GM19043 (cell line): ENCODE data around the gene PASD1.

Source experiments
- ATAC-seq: cut with Tn5 transposase; IDR thresholded peaks from one replicate; pipeline ENCODE4 v1.9.1; 2021; ENCODE audit warnings: low read depth; ENCODE audit not compliant: unreplicated experiment

The PASD1 gene

DNA sequence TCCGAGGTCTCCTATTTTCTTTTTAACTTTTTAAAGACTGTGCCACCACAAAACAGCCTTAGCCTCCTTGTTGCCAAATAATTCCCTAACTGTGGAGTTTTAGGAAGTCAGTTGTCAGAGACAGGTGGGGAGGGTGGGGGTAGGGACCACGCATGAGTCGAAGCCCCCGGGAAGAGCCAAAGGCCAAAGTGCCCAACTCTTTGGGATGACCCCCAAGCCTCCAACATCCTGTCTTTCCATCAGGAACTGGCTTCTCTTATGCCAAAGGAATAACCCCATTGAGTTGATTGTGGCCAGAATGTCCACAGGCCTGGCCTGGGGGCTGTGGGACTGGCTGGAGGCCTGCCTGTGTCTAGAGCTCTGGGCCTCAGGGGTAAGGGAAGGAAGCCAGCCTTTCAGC is 137.6 kb downstream of the PASD1 start:
- no peak for ATAC-seq

DNA sequence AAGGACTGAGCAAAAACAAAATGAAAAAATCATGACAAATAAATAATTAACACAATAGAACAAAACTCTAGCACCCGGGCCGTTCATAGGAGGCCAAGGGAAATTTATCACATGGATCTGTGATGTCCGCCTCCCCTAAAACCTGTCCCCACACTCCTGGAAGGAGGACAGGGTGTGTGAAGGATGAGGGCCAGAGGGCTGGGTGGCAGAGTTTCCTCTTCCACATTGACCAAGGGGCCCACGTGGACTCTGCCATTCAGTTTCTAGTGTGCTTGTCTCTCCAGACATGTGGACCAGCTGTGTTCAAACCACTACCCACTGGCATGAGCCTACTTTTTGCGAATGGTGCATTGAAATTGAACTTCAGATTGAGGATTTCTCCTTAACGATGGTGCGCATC is 138.1 kb downstream of the PASD1 start:
- ATAC-seq = no peak

DNA sequence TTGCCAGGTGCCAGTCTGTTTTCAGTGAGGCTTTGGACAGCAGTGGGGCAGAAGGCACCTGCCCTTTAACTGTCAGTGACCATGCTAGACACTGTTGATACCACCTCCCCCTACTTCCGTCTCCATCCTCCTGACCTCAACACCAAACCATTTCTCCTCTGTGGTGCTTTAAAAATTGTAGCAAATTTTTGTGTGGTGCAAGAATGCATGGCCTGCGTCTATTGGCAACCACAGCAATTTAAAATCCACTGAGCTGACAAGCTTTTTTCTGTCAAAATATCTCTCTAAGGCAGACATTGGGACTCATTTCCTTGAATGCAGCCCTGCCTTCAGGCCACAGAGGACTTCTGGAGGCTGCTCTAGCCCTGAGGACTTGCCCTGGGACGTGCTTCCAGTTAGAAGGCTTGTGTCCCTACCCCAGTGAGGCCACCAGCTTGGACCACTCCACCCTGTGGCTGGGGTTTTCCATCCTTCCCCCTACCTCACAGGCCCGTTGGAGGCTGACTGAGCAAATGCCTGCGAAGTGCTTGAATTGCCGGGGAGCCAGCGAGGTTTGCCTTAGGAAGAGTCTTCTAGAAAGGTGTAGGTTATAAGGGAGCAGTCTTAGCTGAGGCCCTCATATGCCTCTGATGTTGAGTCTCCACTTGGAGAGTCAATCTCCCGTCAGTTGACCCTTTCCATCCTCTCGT is 138.7 kb downstream of the PASD1 start:
- no peak for ATAC-seq

DNA sequence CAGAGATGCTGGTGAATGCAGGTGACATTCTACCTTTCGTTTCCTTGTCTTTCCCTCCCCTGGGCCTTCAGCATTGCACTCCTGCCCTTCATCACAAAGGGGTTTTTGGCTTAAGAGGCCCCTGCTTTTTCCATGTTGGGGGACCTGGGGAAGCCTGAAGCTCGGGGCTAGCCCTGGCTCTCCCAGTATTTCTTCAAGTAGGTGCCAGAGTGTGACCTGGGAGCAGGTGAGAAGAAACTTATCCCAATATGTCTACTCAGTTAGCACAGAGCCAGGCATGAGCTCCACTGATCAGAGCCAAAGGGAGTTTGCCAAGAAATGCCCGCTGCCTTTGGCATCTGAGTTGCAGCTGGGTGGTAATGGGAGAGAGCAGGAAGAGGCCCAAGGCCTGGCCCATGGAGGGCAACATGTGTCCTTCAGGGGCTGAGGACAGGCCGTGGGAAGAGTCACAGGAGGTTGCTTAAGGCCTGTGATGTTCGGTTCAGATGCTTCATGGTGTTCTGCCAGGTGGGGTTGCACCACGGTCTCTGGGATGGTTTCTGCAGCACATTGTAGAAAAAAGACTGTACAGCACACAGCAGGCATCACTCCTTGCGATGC is 139.4 kb downstream of the PASD1 start:
- no peak for ATAC-seq

DNA sequence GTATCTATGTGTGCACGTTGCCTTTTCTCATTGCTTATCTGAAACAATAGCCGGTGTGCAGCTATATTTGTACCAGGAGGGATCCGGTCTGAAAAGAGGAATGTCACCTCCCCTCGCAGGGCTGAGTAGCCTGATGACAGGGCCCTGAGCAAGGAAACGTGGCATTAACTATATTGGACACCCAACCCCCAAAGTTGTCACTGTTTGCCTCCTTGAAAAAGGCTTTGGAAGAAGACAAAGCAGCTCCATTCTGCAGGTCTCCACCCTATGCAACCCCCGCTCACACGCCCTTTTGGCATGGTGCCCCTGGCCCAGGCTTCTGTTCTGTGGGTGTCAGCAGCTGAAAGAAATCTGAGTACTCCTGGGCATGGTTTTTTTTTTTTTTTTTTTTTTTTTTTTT is 140.0 kb downstream of the PASD1 start:
- no peak for ATAC-seq

DNA sequence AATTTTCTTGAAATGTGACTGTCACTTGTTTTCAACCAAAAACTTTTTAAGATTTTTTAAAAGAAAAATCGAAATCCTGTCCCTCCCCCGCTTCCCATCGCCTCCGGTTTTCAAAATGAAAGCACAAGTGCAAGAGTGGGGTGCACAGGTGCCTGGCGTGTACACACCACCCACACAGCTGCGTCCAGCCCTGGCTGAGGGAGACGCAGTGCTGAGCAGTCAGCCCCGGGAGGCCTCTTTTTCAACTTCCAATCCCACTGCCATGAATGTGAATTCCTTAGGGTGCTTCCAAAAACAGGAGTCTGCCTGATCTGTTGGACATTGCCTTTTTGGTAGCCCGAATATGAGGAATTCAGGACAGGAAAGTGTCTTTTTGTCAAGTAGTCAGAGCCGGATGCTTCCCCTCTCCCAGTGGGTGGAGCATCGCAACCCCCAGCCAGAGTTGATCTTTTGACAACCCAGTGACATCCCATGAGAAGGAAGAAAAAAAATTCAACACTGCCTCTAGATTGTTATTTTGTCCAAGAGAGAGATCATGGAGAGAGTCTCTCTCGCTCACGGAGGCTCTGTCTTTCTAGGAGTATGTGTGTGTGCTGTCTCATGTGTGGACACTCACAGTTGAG is 140.7 kb downstream of the PASD1 start:
- no peak for ATAC-seq

DNA sequence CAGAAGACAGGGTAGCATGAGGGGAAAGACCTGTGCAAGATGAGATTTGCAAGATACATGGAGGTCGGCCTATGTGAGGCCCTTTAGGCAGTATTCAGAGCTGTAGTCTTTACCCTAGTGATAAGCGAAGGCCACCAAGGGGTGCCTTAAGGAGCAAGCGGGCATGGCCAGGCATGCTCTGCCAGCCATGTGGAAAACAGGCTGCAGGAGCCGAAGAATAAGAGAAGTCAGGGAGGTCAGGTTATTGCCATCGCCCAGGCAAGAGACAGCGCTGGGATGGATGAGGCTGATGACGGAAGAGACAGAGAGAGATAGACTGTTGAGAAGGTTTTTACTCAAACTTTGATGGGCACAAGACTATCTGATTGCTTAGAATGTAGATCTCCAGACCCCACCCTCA is 145.3 kb downstream of the PASD1 start:
- ATAC-seq = no peak

DNA sequence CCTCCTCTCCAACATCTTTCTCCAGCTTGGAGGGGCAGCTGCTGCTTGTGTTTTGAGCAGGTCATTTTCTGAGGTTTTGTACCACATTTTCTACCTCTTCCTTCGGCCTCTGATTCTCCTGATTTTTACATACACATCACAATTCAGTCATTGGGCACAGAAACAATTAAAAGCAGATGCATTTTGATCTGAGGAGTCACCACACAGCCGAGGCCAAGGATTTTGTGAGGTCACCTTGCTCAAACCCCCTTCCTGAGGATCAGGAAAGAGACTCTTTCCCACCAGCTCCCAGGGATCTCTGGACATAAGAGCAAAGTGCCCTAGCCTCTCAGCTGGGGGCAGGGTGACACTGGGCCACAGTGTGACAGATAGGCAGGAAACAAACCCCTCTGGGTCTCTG is 147.0 kb downstream of the PASD1 start:
- ATAC-seq = no peak

DNA sequence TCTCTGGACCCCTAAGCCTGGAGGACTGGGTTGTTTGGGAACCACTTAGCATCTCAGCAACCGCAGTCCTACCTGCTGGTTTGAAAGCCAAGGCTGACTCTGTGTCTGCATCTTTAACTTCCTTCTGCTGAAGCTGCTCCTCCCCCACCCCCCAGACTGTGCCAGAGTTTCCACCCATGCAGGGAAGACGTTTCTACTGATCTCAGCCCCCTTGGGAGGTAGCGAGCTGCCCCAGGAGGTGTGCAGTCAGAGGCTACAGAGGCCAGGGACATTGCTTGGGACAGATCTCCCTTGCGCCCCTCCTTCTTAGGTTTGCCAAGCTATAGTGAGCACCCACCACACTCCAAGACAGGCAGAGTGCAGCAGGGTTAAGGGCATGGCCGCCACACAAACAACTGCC is 147.7 kb downstream of the PASD1 start:
- no peak for ATAC-seq

DNA sequence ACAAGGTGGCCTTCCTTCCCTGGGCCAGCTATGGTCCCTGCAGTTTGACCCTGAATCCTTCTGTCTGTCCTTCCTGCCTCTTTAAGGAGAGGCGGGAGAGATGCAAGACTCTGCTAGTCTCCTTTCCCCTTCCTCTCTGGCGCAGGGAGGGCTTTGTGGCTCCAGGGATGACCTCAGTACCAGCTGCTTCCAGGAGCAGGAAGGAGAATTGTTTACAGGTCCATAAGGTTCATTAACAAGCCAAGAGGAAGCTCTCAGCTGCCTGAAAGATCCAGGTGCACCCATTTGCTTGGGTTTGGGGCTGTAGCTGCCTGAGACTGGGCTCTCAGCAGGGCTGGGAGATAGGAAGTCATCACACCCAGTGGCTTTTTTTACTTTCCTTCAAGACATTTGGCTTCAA is 148.3 kb downstream of the PASD1 start:
- ATAC-seq = no peak

DNA sequence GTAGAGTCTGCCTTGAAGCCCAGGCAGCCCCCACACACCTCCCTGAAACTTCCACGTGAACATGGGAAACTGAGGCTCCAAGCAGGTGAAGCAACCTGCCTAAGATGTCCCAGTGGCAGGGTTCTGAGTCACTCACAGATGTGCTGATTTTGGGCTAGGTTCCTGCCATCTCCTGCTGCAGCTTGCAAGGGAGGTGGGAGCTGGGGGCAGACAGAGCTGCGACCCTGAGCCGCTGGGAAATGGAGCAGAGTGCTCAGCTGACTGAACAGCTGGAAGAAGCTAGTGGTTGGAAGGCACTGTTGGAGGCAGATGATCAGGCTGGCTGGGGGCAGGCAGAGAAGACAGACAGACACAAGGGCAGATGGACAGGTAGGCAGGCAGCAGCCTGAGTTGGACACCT is 148.8 kb downstream of the PASD1 start:
- no peak for ATAC-seq

DNA sequence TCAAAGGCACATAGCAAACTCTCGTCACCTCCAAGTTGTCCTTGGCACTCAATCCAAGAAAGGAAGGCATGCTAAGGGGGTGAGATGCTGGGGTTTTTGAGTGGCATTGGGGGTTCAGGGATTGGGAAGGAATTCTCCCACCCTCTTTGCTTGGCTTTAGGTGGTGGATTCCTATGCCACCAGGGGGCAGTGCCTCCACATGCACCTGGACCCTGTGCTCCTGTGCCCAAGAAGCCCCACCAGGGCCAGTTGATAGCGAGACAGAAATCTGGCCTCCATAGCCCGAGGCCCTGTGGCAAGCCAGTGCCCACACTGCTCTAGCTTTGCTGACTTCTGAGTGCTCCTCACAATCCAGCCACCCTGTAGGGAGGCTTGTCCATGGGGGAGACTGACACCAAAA is 150.4 kb downstream of the PASD1 start:
- ATAC-seq = no peak

DNA sequence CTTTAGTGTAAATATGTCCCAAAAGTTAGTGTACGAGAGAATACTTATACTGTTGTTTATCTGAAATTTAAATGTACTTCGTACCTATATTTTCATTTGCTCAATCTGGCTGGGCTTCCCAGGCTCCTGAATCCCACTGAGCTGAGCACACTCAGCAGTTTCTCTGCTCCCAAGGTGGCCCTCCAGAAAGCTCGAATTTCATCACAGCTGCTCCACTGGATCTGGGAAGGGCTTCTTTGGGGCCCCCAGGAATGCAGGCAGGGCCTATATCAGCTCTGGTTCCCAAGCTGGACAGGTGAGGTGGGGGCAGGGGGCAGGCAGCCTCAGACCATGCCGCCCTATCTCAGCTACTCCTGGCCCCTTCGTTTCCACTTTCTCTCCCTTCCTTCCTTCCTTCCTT is 150.9 kb downstream of the PASD1 start:
- ATAC-seq = no peak

DNA sequence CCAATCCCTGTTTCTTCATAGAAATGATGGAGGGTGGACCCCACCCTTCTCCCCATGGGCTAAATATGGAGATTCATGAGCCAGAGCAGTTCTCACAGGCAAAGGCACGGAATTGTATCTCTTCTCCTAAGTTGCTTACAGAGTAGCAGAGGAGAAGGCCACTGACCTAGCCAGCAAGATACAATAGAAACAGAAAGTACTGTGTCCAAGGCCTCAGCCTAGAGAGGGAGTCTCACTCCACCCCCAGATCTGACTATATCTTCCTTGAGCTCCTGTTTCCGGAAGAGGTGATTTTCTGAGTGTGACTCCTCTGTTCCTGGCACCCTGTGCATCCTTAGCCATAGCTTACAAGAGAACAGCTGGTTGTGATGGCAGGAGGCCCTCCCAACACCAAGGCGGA is 152.3 kb downstream of the PASD1 start, which contains the start of gene FATE1:
Gene FATE1 (plus strand): TSS at position 284 of the 400 bp plus-strand sequence. CDS start 85 bp downstream, at position 369.
- ATAC-seq = no peak

DNA sequence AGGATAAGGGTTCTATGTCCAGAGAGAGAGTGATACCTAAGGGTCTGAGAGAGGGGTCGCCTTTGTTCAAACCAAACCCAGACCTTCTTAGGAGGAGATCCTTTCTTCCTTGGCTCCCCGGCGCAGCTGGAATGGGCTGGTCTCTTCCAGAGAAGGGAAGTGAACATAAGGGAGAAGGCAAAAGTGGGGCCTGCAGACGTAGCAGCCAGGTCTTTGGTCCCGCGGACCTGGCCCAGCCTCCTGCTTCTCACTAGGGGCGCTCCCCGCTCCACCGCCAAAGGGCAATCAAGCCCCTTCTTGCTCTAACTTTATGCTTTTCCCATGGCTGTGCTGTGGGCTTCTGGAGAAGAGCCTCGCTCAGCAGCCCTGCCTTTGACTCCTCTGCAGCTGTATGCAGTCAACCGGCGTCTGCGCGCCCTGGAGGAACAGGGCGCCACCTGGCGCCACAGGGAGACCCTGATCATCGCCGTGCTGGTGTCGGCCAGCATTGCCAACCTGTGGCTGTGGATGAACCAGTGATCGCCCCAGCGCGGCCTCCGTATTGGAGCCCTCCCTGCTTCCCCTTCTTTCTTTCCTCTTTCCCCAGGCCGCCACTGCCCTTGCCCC is 158.9 kb downstream of the PASD1 start:
- ATAC-seq = no peak

DNA sequence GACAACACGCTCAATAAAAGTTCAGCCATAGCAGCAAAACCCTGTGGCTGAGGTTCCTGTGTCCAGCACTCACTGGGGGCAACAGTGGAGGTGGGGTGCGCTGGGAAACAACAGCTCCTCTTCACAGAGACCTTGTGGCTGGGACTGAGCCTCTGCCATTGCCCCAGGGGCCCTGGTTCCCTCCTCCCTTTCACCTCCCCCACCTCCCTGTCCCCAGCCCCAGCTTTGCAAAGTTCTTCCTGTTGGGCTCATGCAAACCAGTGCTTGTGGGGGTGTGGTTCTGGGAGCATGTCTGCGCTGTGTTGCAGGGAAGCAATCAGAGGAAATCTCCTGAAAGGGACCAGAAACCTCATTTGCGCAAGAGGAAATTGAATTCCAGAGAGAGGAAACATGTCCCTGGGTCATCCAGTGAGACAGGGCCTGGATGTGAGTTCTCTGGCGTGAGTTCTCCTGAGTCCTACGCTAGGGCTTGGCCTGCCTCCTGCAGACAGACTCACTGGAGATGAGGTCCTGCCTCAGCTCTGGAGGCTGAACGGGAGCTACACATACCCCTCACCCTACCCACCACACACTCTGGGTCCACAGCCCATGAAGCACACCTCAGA is 159.8 kb downstream of the PASD1 start:
- no peak for ATAC-seq

DNA sequence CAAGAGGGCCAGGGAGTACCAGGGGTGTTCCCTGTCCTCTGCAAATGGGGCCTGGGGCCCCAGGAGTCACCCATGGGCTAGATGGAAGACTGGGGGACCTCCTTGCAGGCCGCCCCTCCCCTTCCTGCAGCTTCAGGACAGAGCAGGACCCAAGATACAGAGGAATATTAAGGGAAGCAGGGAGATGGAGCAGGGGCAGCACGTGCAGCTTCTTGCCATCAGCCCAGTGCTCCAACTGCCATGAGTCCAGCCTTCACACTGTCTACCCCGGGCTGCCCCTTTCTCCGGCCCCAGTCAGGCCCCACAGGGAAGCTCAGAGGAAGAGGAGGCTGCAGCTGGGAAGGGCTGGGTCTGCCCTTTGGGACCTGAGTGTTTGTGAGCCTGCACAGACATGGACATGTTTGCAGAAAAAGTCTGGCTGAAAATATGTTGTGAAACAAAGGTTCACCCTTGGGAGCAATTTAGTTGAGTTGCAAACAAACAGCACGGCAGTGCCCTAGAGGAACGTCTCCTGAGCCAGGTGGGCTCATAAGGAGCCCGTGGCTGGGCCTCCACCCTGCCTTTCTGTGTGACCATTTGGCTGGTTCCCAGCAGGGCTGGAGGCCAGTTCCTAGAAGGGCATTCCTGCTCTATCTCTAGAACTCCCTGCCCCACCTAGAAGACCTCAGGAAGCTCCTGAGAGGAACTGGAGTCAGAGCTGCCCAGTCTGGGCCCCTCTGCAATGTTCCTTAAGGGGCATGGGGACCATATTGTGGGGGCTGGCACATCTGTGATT is 161.3 kb downstream of the PASD1 start:
- no peak for ATAC-seq

DNA sequence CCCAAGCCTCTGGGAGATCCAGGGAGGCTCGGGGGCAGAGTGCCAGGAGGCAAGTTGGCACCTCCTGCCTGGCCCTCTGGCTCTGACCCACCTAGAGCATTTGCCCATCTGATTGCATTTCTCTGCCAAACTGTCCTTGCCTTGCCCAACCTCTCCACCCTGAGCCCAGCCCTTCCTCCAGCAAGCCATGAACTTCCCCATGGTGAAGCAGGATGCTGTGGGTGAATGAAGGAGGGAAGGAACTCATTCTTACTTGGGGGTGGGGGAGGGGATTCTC is 161.8 kb downstream of the PASD1 start:
- ATAC-seq = no peak
